GM21529 (cell line): Measurements from ENCODE around the gene SUSD4.

Experiments
- ATAC-seq: cut with Tn5 transposase; IDR thresholded peaks from one replicate; pipeline ENCODE4 v1.9.1; 2021; ENCODE audit not compliant: unreplicated experiment

SUSD4 gene

DNA sequence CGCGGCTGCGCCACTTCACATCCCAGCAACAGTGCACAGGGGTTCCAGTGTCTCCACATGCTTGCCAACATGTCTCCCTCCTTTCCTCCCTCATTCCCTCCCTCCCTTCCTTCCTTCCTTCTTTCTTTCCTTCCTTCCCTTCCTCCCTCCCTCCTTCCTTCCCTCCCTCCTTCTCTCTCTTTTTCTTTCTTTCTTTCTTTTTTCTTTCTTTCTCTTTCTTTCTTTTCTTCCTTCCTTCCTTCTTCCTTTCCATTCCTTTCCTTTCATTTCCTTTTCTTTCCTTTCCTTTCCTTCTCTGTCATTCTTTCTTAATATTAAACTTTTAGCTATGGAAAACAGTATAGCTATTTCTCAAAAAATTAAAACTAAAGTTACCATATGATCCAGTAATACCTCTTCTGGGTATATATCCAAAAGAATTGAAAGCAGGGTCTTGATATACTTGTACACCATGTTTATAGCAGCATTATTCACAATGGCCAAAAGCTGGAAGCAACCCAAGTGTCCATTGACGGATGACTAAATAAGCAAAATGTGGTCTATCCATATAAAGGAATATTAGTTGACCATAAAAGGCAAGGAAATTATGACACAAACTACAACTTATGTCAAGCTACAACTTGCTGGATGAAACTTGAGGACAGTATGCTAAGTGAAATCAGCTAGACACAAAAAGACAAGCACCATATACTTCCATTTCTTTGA lies 165.9 kb downstream of the SUSD4 start:
- no peak for ATAC-seq

DNA sequence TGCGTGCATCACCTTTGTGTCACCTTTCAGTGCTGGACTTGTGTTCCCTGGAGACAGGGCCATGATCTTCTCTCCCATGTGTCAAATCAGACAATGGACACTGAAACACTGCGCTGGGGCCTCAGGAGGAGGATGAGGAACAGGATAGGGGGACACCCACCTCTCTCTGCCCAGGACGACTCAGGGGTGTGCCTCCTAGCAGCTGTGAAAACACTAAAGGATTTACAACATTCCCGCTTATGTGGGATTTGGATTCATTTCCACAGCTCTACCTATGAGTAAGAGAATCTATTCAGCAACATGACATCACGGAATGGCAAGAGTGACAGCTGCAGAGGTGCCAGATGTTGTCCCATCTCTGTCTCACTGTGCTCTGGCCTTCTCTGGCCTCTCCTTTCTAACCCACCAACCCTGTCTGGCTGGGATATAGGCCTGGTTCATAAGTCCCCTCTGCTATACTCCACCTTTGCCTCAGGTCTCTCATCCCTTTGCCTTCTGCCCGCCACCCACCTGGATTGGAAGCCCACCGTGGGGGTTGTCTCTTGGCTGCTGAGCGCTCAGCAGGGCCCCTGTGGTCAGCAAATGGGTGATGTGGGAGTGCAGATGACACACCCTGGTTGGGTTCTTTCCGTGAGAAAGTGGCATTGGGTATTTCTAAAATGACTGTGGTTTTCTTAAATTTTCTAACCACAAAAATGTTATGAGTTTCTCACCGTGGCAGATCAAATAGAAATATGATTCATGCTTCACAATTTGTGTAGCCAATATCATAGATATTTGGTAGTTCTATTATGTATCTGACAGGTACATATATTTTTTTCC lies 173.9 kb downstream of the SUSD4 start:
- ATAC-seq = no peak

DNA sequence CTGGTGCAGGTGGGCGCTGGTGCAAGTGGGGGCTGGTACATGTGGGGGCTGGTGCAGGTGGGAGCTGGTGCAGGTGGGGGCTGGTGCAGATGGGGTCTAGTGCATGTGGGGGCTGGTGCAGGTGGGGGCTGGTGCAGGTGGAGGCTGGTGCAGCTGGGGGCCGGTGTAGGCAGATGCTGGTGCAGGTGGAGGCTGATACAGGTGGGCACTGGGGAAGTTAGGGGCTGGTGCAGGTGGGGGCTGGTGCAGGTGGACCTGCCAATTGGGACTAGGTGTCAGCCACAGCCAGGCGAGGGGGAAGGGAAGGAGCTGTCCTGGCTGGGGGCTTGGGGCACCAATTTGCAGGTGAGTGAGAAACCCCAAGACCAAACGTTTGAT lies 174.5 kb downstream of the SUSD4 start:
- no peak for ATAC-seq

DNA sequence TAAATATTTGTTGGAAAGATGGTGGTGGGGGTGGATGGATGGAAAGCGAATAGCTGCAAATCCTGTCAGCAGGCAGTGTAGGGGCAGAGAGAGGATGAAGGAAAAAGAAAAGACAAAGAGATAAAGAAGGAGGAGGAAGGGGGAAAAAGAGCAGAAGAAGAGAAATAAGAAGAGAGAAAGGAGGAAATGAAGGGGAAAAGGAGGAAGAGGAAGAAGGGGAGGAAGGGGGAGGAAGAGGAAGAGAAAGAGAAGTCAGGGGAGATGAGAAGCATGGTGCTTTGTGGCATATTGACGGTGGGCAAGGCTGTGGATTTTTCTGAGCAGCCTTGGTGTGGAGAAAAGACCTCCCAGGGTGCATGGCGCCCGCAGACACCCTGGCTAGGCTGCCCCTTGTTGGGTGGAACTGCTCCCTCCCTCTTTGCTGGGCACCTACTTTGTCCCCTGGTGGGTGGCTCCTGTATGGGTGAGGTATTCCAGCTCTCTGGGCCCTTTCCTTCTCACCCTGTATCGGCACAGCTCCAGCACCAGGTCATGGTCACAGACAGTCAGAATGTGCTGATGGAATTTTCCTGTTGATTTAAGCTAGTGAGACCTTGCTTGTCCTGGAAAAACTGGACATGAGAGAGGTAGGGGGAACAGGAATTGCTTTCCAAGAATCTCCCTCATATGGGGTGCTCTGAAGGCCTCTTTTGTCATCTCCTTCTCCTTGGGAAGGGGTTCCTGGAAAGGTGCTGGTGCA lies 175.2 kb downstream of the SUSD4 start:
- no peak for ATAC-seq

DNA sequence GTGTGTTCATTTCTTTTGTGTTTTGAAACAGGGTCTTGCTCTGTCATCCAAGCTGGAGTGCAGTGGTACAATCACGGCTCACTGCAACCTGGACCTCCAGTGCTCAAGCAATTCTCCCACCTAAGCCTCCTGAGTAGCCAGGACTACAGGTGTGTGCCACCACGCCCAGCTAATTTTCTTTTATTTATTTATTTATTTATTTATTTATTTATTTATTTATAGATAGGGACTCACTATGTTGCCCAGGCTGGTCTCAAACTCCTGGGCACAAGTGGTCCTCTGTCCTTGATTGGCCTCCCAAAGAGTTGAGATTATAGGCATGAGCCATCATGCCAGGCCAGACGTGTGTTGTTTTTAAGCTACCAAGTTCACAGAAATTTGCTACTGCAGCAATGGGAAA lies 177.2 kb downstream of the SUSD4 start:
- ATAC-seq = no peak

DNA sequence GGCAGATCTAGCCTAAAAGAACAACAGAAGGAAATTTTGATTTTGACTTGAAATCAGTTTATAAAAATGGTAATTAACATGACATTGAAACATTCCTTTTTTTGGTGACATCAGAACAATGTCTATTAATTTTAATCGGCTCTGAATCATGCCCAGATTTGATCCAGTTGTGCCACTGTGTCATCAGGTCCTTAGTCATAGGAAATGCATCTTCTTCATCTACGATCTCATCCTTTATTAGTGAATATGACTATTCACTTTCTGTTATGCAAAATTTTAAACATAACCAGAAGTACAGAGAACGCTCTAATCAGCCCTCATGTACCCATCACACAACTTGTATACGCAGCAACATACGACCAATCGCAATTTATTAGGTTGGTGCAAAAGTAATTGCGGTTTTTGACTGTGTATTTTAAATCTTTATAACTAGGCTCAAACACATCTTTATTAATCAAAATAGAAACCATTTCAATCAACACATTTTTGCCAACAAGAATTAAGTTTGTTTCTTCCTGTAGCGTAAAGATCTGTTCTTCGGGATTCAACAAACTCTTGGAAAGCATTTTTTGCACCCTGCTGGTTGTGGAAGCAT lies 180.6 kb downstream of the SUSD4 start:
- ATAC-seq = no peak

DNA sequence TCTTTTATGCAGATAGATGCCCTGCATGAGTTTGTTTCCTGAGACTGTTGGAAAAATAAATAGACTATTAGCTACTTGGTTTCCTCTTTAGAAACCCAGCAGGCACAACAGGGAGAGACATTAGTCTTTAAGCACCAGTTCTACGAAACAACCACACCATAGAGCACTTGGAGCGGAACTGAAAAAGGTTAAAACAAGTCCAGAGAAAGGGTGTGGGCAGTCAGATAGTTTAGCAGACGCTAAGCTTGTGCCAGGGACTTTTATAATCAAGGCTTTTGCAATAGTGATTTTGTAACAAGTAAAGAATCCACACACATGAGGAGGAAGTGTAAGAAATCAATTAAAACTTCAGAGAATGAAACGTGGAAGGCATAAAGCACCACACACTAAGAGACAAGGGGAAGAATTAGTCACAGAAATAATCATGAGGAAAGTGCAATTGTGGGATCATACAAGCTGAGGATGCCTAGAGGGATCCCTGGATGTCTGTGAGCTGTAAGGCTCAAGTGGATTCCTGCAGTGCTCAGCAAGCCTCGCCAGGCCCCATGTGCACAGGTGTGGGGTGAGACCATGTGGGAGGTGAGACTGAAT lies 183.2 kb downstream of the SUSD4 start:
- ATAC-seq = no peak

DNA sequence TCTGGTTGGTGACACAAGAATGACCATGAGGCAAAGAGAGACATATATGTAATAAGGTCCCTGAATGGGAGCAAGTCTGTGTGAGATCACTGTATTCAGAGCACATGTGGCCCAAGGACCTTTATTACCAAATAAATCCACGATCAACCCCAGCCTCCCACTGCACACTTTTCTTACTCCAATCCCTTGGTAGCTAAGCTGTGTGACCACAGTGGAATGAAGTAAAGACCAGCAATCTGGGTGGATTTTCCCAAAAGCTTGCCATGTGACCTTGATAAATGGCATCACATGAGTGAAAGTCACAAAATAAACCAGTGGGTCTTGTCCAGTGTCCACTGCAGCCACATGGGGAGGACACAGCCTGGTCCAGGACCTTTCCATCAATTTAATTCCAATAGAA lies 184.2 kb downstream of the SUSD4 start:
- ATAC-seq = no peak

DNA sequence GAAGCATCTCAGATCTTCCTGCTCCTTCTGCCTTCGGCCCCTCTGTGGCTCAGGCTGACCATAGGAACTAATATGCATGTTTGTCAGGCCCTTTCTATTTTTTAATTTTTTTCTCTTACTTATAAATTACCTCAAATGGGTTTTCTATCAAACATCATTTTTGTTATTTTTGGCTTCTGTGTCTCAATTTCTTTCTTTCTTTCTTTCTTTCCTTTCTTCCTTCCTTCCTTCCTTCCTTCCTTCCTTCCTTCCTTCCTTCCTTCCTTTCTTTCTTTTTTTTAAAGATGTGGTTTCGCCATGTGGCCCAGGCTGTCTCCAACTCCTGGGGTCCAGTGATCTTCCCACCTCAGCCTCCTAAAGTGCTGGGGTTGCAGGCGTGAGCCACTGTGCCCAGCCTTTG lies 184.7 kb downstream of the SUSD4 start:
- ATAC-seq = no peak

DNA sequence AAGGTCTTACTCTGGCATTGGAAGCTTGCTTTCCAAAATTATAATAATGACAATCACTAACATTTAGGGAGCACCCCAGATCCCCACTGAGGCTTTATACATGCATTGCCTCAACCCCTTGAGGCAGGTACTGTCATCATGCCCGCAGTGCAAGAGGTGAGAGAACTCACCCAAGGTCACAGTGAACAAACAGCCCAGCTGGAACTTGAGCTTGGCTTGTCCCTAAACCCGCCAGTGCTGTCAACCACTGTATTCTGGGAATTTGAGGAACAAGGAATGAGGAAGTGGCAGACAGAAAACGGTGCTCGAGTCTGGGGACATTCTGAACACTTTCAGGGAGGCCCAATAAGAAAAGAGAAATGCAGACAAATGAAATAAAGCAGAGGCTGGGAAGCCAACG lies 186.3 kb downstream of the SUSD4 start:
- no peak for ATAC-seq

DNA sequence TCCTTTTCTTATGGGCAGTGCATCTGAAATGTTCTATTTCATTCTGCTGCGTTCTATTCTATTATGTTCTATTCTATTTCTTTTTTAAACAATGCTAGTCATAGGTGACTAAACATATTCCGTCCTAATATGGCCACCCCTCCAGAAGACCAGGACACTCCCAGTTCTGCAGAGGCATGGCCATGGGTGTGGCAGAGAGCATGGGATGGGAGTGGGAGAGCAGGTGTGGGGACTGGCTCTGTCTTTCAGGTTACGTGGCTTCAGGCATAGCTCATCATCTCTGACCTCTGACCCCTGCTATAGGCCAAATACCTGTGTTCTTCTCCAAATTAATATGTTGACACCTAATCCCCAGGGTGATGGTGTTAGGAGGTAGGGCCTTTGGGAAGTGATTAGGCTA lies 187.5 kb downstream of the SUSD4 start:
- no peak for ATAC-seq

DNA sequence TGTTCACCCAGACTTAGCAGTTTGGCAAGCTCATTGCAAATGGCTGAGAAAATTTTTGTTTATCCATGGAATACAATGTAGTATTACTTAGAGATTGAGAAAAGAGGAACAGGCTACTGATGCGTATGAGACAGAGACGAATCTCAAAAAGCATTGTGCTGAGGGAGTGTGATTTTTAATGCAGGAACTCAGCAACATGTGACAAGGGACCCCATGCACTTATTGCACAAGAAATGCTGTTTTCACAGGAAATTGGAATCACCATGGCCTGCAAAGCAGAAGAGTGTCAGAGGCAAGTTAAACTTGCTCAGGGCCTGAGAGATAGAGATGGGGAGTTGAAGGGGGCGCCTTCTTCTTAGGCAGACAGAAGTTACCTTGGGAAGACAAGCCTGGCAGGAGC lies 188.3 kb downstream of the SUSD4 start:
- no peak for ATAC-seq

DNA sequence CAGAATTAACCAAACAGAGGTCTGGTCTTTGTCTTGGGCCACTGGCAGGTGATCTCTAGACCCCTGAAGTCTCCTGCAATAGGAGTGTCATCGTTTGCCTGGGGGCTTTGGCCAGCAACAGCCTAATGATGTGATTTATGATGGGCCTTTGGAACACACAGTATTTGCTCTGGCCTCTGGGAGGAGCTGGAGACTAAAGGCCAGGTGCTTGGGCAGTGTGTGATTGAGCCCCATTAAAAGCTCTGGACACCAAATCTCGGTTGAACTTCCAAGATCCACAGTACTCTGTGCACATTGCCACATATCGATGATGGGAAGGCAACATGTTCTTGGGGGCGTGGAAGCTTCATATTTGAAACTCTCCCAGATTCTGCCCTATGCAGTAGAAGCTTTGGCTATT lies 188.9 kb downstream of the SUSD4 start:
- ATAC-seq = no peak
